ENCODE results near the gene ELK4. TPM values are rescaled to one million over a fixed set of nuclear protein-coding genes. Genes with fewer than 3 reads are reported as not detected.

ELK4 gene
- total RNA-seq, 2 donors from 2014 or later: 20.2 to 34.4 TPM

GRCh38 chr1:205663286-205663936 lies 31.6 kb upstream of the ELK4 start:
- no peak for TF ChIP-seq CTCF (IDR thresholded peaks at IDR 0.05)
- no peak for DNase-seq (ENCODE audit: low spot score)
- Histone ChIP-seq H3K9me3 (no peaks in the 10 kb centered on the region), H3K4me1 (ENCODE audit: control insufficient read depth in 1 of 2, low read depth in 2 of 2) (peaks cover 5 to 32% of the 10 kb centered on the region in 2 donors), H3K27ac (no peak overlapping the region), H3K4me3 (no peak overlapping the region), H3K36me3 (no peaks in the 10 kb centered on the region), H3K27me3 (replicated peaks; ENCODE audit: insufficient read depth) (no peaks in the 10 kb centered on the region)
- no peak for ATAC-seq (ENCODE audit: insufficient number of reproducible peaks, low FRiP score, low read depth)

DNA sequence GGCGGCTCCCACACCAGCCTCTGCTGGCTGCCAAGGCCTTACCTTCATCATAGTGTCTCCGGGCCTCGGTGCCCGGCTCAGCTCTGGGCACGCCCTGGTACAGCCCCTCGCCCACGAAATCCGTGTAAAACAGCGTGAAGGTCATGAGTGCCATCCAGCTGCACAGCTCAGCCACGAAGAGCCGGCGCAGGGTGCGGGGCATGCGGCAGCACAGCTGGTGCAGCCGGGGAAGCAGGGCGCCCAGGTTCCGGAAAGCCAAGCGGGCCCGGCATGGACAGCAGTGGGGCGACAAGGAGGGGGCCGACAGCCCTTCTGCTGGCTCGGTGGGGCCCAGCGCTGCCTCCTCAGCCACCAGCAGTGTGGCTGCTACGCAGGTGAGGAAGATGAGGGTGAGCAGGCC lies 31.0 kb upstream of the ELK4 start:
- peaks cover 5 to 26% of the 10 kb centered on the region in 2 donors for H3K4me1 ChIP-seq (ENCODE audit: control insufficient read depth in 1 of 2, low read depth in 2 of 2)
- H3K4me3 ChIP-seq: no peak overlapping the region
- ATAC-seq (ENCODE audit: insufficient number of reproducible peaks, low FRiP score, low read depth): no peak
- H3K36me3 ChIP-seq: no peaks in the 10 kb centered on the region
- no peaks in the 10 kb centered on the region for H3K27me3 ChIP-seq (replicated peaks; ENCODE audit: insufficient read depth)
- H3K9me3 ChIP-seq: no peaks in the 10 kb centered on the region
- no peak for TF ChIP-seq CTCF (IDR thresholded peaks at IDR 0.05)
- H3K27ac ChIP-seq: no peak overlapping the region
- no peak for DNase-seq (ENCODE audit: low spot score)

- ATAC-seq (ENCODE audit: insufficient number of reproducible peaks, low FRiP score, low read depth) (no peak), DNase-seq (ENCODE audit: low spot score) (no peak)
- no peaks in the 10 kb centered on the region for H3K36me3 ChIP-seq
- no peaks in the 10 kb centered on the region for H3K9me3 ChIP-seq
- H3K27me3 ChIP-seq (replicated peaks; ENCODE audit: insufficient read depth): no peaks in the 10 kb centered on the region
- no peak overlapping the region for H3K27ac ChIP-seq
- peaks cover 5 to 26% of the 10 kb centered on the region in 2 donors for H3K4me1 ChIP-seq (ENCODE audit: control insufficient read depth in 1 of 2, low read depth in 2 of 2)
- no peak for TF ChIP-seq CTCF (IDR thresholded peaks at IDR 0.05)
- no peak overlapping the region for H3K4me3 ChIP-seq
Observed at GRCh38 chr1:205662135-205662738, 30.4 kb upstream of the ELK4 start.

DNA sequence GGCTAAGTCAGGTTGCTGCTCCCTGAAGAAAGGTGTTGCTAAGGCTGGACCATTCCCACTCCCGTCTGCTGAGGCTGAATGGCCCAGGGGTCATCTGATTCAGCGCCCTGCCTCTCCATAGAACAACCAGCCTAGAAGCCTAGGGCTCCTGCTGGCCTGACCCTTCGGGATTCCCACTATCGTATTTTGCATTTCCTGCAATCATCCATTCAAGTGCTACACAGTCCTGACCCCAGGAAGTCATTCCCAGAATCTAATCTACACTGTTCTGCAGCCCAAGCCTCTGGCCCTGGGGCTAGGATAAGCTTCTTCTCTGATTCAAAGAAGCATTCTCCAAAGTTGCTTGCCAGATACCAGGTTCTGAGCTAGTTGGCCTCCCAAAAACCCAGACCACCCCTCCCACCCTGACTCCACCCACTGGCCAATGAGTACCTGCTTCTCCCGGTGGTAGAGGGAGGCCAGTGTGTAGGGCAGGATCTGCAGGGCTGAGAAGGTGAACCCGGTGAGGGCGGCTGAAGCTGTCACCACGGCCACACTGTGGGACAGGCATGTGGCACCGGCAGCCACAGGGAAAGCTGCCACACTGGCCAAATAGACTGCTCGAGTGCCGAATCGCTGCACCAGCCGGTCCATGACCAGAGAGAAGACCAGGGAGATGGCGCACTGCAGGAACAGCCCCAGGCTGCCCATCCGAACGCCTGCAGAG lies 29.8 kb upstream of the ELK4 start:
- no peak for ATAC-seq (ENCODE audit: insufficient number of reproducible peaks, low FRiP score, low read depth)
- DNase-seq (ENCODE audit: low spot score): no peak
- no peak overlapping the region for H3K4me3 ChIP-seq
- no peak overlapping the region for H3K27ac ChIP-seq
- TF ChIP-seq CTCF (IDR thresholded peaks at IDR 0.05): no peak
- no peaks in the 10 kb centered on the region for H3K36me3 ChIP-seq
- no peaks in the 10 kb centered on the region for H3K9me3 ChIP-seq
- no peaks in the 10 kb centered on the region for H3K27me3 ChIP-seq (replicated peaks; ENCODE audit: insufficient read depth)
- peaks cover 5 to 26% of the 10 kb centered on the region in 2 donors for H3K4me1 ChIP-seq (ENCODE audit: control insufficient read depth in 1 of 2, low read depth in 2 of 2)

GRCh38 chr1:205660361-205660760 lies 28.6 kb upstream of the ELK4 start:
- Histone ChIP-seq H3K4me3 (no peak overlapping the region), H3K27ac (no peak overlapping the region), H3K36me3 (no peaks in the 10 kb centered on the region), H3K27me3 (replicated peaks; ENCODE audit: insufficient read depth) (no peaks in the 10 kb centered on the region), H3K9me3 (no peaks in the 10 kb centered on the region), H3K4me1 (ENCODE audit: control insufficient read depth in 1 of 2, low read depth in 2 of 2) (peaks cover 5 to 20% of the 10 kb centered on the region in 2 donors)
- no peak for ATAC-seq (ENCODE audit: insufficient number of reproducible peaks, low FRiP score, low read depth)
- no peak for DNase-seq (ENCODE audit: low spot score)
- TF ChIP-seq CTCF (IDR thresholded peaks at IDR 0.05): no peak
